Naive thymus-derived CD8-positive, alpha-beta T cell (primary cell): ENCODE measurements around the gene GDF3. TPM values are rescaled to one million over a fixed set of nuclear protein-coding genes. Genes with fewer than 3 reads are reported as not detected.
"Not testable (repeated sequence)": the region's sequence is repeated elsewhere in the genome, so short reads cannot be mapped to it uniquely, and the experiment has no call there.

Experiments used
- ATAC-seq, 2 donors: fragments of 150-1000 bp; cut with Tn5 transposase in 1 of 2; sonication (Bioruptor Pico), chemical (Tn5 transposase) in 1 of 2; 1 replicate in 1 of 2; 2 replicates in 1 of 2; pipeline ENCODE4 v1.10.0; 2021; ENCODE audit warnings: mild to moderate bottlenecking in 2 of 2, moderate library complexity in 2 of 2
- POLR2A ChIA-PET: fragments of 350-600 bp; sonication (Branson Sonifier 250); formaldehyde crosslinking; loops from one replicate; lab custom pipeline; 2021; ENCODE audit warnings: antibody characterized with exemption; lab: Charles Lee
- DNase-seq, 10 donors: peaks; one replicate each; pipeline versions ENCODE4 v3.0.0 to v3.0.0-alpha.2; 2020 to 2022
- H3K27ac Mint-ChIP-seq, 10 donors: one replicate each; pipeline ENCODE4 v1.8.0; 2020 to 2022; ENCODE audit warnings: mild to moderate bottlenecking in 10 of 10, mixed read lengths in 10 of 10, moderate library complexity in 4 of 10, inconsistent platforms in 1 of 10
- H3K27me3 Mint-ChIP-seq, 5 donors: one replicate each; pipeline ENCODE4 v1.8.0; 2021 to 2022; ENCODE audit warnings: mixed read lengths in 5 of 5
- H3K36me3 Mint-ChIP-seq, 3 donors: one replicate each; pipeline ENCODE4 v1.8.0; 2020 to 2022; ENCODE audit warnings: mixed read lengths in 3 of 3, mild to moderate bottlenecking in 2 of 3, inconsistent platforms in 1 of 3
- H3K4me1 Mint-ChIP-seq, 4 donors: one replicate each; pipeline ENCODE4 v1.8.0; 2021 to 2022; ENCODE audit warnings: mixed read lengths in 4 of 4
- H3K4me3 Mint-ChIP-seq, 10 donors: one replicate each; pipeline ENCODE4 v1.8.0; 2020 to 2022; ENCODE audit warnings: mild to moderate bottlenecking in 10 of 10, mixed read lengths in 10 of 10, moderate library complexity in 6 of 10, inconsistent platforms in 1 of 10
- H3K9me3 Mint-ChIP-seq, 9 donors: one replicate each; pipeline ENCODE4 v1.8.0; 2020 to 2022; ENCODE audit warnings: mixed read lengths in 9 of 9, mild to moderate bottlenecking in 3 of 9, inconsistent platforms in 1 of 9, moderate library complexity in 1 of 9
- polyA plus RNA-seq, 3 donors: library from polyadenylated mRNA; unstranded; fragments of 300-500 nt; fragmentation: Illumina TruSeq; gene quantifications; one replicate each; pipeline ENCODE4 v1.2.3, GENCODE V29; 2021
- total RNA-seq, 8 experiments: library from RNA in 2 of 8; stranded (reverse) in 2 of 8; gene quantifications; one replicate each; pipeline ENCODE4 v1.2.3 and lab custom pipeline; 2021 to 2026

The GDF3 gene
- total and polyA plus RNA-seq, 5 experiments from 2014 or later = not detected

DNA sequence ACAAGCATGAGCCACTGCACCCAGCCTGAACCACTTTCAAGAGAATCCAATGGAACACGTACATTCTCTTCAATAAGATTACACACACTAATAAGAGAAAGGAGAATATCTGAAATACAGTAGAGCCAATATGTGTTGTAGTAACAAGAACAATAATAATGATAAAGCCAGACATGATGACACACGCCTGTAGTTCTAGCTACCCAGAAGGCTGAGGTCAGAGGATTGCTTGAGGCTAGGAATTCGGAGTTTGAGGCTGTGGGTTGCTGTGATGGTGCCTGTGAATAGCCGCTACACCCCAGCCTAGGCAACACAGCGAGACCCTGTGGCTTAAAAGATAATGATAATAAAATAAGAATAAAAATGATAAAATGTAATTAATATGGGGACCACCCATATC is 45.5 kb downstream of the GDF3 start:
- peaks cover 0 to 9% (median 2%) of the 10 kb centered on the region in 4 donors for H3K4me1 Mint-ChIP-seq
- DNase-seq (no peak), ATAC-seq (no peak)
- H3K27ac Mint-ChIP-seq = no peak overlapping the region
- no peak overlapping the region for H3K4me3 Mint-ChIP-seq
- POLR2A ChIA-PET = no interaction called here
- no peaks in the 10 kb centered on the region for H3K9me3 Mint-ChIP-seq
- H3K27me3 Mint-ChIP-seq = peaks cover 0 to 13% (median 1%) of the 10 kb centered on the region in 5 donors
- H3K36me3 Mint-ChIP-seq = no peaks in the 10 kb centered on the region

DNA sequence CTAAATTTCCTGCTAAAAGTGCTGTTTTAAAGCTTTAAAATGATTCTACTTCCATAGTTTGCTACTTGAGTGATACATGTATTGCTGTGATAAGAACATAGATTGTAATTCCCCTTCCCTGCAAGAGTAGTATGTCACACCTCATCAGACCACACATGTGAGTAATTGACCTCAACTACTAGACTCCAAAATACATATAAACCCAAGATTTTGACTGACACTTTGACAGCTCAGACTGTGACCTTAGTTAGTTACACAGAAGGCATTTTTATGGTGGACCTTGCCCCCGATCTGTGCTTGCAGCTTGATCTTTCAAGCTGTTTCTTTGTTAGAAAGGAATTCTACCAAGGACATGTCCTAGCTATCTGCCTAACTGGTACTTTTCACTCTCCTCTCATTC is 48.5 kb downstream of the GDF3 start:
- DNase-seq = no peak

DNA sequence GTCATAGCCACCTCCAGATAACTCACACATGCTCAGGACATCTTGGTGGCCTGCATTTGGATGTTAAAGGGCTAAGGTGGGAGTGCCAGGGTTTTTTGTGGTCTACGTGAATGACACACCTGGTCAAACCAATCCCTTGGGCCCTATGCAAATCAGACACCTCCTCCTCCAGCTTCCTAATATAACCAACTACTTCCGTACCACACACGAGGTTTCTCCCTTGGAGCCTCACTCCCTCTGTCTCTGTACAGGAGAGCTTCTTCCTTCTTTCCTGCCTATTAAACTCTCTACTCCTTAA is 49.4 kb downstream of the GDF3 start:
- DNase-seq (no peak), ATAC-seq (no peak)
- Mint-ChIP-seq H3K27ac (peak overlapping the region in 1 of 10 donors; percentile 38), H3K27me3 (no peaks in the 10 kb centered on the region), H3K9me3 (no peaks in the 10 kb centered on the region), H3K4me3 (no peak overlapping the region), H3K4me1 (peaks cover 11 to 22% (median 20%) of the 10 kb centered on the region in 4 donors), H3K36me3 (no peaks in the 10 kb centered on the region)
- POLR2A ChIA-PET = no interaction called here

More for the DNA sequence above, 48.5 kb downstream of the GDF3 start:
- no peaks in the 10 kb centered on the region for H3K9me3 Mint-ChIP-seq
- H3K36me3 Mint-ChIP-seq = no peaks in the 10 kb centered on the region
- no peak for ATAC-seq
- H3K4me3 Mint-ChIP-seq = no peak overlapping the region
- POLR2A ChIA-PET = no interaction called here
- no peak overlapping the region for H3K27ac Mint-ChIP-seq
- peaks cover 7 to 14% (median 11%) of the 10 kb centered on the region in 4 donors for H3K4me1 Mint-ChIP-seq
- H3K27me3 Mint-ChIP-seq = no peaks in the 10 kb centered on the region

DNA sequence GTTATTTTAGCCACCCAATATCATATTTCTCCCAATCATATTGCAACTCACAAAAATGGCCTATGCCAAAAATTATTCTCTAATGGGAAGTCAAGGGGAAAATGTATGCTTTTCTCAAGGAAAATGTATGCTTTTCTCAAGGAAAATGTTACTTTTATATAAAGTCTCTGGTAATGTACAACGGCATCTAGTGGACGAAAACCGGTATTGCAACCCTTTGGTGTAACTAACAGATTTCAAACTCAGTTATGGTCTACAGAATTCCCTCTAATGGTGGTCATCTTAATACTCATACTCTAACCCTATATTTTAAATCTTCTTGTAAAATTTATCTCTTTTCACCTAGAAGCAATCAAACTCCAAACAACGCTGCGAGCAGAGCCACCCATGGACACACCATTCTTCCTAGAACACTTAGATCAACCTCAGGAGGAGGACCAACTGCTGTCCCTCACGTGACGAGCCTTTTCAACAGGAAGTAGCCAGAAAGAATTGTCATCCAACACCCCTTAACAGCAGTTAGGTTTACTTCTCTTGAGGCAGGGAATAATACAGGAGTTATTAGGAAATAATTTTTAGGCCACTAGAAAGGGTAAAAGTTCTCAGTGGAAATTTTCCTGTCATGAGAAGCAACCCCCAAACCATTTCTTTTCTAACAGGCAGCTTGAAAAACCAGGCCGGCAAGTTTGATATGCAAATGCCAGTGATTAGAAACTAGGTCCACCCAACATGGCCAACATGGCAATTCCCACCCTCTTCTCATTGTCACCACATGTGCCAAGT is 50.0 kb downstream of the GDF3 start:
- POLR2A ChIA-PET = no interaction called here
- no peaks in the 10 kb centered on the region for H3K27me3 Mint-ChIP-seq
- peaks cover 16 to 27% (median 25%) of the 10 kb centered on the region in 4 donors for H3K4me1 Mint-ChIP-seq
- H3K27ac Mint-ChIP-seq = peak overlapping the region in 1 of 10 donors; percentile 38
- no peak for ATAC-seq
- H3K9me3 Mint-ChIP-seq = no peaks in the 10 kb centered on the region
- no peaks in the 10 kb centered on the region for H3K36me3 Mint-ChIP-seq
- no peak overlapping the region for H3K4me3 Mint-ChIP-seq
- DNase-seq = peak in 6 of 10 donors; percentile 10 to 51 (median 32)

DNA sequence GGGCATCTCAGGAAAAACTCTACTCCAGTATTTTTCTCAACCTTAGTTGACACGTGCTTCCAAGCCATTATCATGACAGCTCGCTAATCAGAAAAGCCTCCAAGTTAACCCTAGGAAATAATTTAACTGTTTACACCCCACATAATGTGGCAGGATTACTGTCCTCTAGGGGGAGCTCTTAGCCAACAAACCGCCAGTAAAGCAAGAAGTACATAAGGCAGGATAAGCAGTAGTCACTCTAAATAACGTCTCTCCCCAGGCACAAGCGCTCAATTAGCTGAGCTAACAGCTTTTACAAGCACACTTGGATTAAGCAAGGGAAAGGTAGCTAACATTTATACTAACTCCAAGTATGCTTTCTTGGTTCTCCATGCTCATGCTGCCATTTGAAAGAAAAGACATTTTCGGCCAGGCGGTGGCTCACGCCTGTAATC is 52.7 kb downstream of the GDF3 start:
- DNase-seq (peak in 1 of 10 donors; percentile 9), ATAC-seq (no peak)
- H3K9me3 Mint-ChIP-seq = no peaks in the 10 kb centered on the region
- no peaks in the 10 kb centered on the region for H3K36me3 Mint-ChIP-seq
- POLR2A ChIA-PET = no interaction called here
- peaks cover 26 to 47% (median 44%) of the 10 kb centered on the region in 4 donors for H3K4me1 Mint-ChIP-seq
- peak overlapping the region in 1 of 10 donors; percentile 11 for H3K4me3 Mint-ChIP-seq
- peaks cover 2 to 7% (median 4%) of the 10 kb centered on the region in 5 donors for H3K27me3 Mint-ChIP-seq
- peak overlapping the region in 3 of 10 donors; percentile 28 to 74 (median 64) for H3K27ac Mint-ChIP-seq

DNA sequence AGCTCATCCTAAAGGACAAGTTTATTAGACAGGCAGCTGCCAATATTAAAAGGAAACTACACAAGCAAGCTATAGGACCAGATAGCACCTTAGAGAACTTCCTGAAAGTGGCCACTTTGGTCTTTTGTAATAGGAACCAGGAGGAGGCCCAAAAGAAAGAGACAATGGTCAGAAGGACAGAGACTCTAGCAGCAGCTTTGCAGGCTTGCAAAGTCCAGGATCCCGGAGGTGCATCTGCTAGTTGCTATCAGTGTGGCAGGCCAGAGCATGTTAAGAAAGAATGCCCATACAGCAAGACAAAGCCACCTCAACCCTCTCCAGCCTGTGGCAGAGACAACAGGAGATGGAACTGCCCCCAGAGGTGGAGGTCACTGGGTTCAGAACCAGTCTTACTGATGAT is 53.3 kb downstream of the GDF3 start:
- POLR2A ChIA-PET = no interaction called here
- Mint-ChIP-seq H3K9me3 (no peaks in the 10 kb centered on the region), H3K4me3 (no peak overlapping the region), H3K36me3 (no peaks in the 10 kb centered on the region), H3K27ac (peak overlapping the region in 7 of 10 donors; percentile 27 to 94 (median 49)), H3K27me3 (peaks cover 4 to 7% (median 4%) of the 10 kb centered on the region in 5 donors), H3K4me1 (peaks cover 26 to 47% (median 44%) of the 10 kb centered on the region in 4 donors)
- no peak for DNase-seq
- ATAC-seq = no peak

DNA sequence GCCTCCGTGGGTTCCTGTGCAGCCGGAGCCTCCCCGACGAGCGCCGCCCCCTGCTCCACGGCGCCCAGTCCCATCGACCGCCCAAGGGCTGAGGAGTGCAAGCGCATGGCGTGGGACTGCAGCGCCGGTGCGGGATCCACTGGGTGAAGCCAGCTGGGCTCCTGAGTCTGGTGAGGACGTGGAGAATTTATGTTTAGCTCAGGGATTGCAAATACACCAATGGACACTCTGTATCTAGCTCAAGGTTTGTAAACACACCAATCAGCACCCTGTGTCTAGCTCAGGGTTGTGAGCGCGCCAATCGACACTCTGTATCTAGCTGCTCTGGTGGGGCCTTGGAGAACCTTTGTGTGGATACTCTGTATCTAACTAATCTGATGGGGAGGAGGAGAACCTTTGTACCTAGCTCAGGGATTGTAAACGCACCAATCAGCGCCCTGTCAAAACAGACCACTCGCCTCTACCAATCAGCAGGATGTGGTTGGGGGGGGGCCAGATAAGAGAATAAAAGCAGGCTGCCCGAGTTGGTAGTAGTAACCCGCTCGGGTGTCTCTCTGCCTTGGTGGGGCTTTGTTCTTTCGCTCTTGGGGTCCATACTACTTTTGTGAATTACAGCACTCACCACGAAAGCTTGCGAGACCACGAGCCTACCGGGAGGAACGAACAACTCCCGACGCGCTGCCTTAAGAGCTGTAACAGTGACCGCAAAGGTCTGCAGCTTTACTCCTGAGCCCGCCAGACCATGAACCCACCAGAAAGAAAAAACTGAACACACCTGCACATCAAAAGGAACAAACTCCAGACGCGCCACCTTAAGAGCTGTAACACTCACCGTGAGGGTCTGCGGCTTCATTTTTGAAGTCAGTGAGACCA is 55.2 kb downstream of the GDF3 start:
- POLR2A ChIA-PET = interaction anchor here (0.6 to 1.0 kb wide), 5 partner anchors 116 to 392 kb away, joined by 3 to 4 read pairs (median 3); no protein-coding TSS in a partner anchor
- H3K27ac Mint-ChIP-seq = peak overlapping the region; percentile 88 to 99 (median 96)

More for the DNA sequence above, 55.2 kb downstream of the GDF3 start:
- DNase-seq = peak; percentile 20 to 87 (median 67)
- Mint-ChIP-seq H3K4me3 (peak overlapping the region; percentile 83 to 95 (median 90)), H3K4me1 (peaks cover 26 to 46% (median 40%) of the 10 kb centered on the region in 4 donors)
- peak; percentile 54 to 60 for ATAC-seq
- not testable (repeated sequence) for H3K27me3 Mint-ChIP-seq, H3K36me3 Mint-ChIP-seq, H3K9me3 Mint-ChIP-seq

Other genes starting within 250 kb of the GDF3 start
- 1 to 10 TPM; 3.9 to 4.2 TPM for gene CD163, start 192.0 kb downstream of the GDF3 start, total RNA-seq
- under 1 TPM in 2 of 3 donors, not detected in 1; 0.06 to 0.32 TPM for gene CD163, start 192.0 kb downstream of the GDF3 start, polyA plus RNA-seq
- not detected for gene APOBEC1, start 29.9 kb downstream of the GDF3 start, total RNA-seq
- gene APOBEC1, start 29.9 kb downstream of the GDF3 start, polyA plus RNA-seq = not detected
- gene DPPA3, start 15.7 kb upstream of the GDF3 start, total RNA-seq = not detected
- gene DPPA3, start 15.7 kb upstream of the GDF3 start, polyA plus RNA-seq = not detected
- not detected for gene CLEC4C, start 51.6 kb upstream of the GDF3 start, total RNA-seq
- gene CLEC4C, start 51.6 kb upstream of the GDF3 start, polyA plus RNA-seq = not detected
- not detected for gene NANOGNB, start 69.4 kb upstream of the GDF3 start, total RNA-seq
- not detected for gene NANOGNB, start 69.4 kb upstream of the GDF3 start, polyA plus RNA-seq
- gene NANOG, start 93.6 kb upstream of the GDF3 start, total RNA-seq = not detected
- gene NANOG, start 93.6 kb upstream of the GDF3 start, polyA plus RNA-seq = under 1 TPM in 1 of 3 donors, not detected in 2; 0.02 TPM
- gene SLC2A14, start 177.1 kb upstream of the GDF3 start, total RNA-seq = not detected
- under 1 TPM in 1 of 3 donors, not detected in 2; 0.67 TPM for gene SLC2A14, start 177.1 kb upstream of the GDF3 start, polyA plus RNA-seq
- 100 to 1,000 TPM; 108 to 115 TPM for gene SLC2A3, start 240.4 kb upstream of the GDF3 start, total RNA-seq
- 10 to 100 TPM; 47.6 to 88.0 (median 71.8) TPM for gene SLC2A3, start 240.4 kb upstream of the GDF3 start, polyA plus RNA-seq